Measurements from ENCODE around the gene ANKRD23.

DNA sequence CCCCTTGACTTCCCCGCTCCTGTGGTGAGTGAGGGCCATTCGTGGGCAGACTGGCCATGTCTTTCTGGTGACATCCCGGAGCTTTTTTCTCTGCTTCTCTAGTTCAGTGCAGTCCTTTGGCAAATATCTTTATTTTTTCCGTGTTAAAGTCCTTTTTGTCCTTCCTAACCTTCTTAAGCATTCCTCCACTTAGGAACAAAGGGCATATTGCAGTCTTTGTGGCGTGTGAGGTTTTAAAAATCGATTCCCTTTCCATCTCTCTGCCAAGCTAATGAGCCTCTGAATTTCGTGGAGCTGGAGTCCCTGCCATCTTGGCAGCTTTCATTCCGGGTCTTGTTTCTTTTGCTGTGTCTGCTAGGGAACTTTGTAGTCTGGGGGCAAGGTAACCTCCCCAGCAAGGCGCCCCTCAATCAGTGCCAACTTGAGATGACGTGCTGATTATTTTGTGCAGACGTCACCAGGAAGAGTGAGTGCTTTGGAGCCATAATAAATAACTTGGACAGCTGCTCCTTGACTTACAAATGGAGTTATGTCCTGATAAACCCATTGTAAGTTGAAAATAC is 22.6 kb downstream of the ANKRD23 start:
- TF ChIP-seq, protein P1, sequence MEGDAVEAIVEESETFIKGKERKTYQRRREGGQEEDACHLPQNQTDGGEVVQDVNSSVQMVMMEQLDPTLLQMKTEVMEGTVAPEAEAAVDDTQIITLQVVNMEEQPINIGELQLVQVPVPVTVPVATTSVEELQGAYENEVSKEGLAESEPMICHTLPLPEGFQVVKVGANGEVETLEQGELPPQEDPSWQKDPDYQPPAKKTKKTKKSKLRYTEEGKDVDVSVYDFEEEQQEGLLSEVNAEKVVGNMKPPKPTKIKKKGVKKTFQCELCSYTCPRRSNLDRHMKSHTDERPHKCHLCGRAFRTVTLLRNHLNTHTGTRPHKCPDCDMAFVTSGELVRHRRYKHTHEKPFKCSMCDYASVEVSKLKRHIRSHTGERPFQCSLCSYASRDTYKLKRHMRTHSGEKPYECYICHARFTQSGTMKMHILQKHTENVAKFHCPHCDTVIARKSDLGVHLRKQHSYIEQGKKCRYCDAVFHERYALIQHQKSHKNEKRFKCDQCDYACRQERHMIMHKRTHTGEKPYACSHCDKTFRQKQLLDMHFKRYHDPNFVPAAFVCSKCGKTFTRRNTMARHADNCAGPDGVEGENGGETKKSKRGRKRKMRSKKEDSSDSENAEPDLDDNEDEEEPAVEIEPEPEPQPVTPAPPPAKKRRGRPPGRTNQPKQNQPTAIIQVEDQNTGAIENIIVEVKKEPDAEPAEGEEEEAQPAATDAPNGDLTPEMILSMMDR (IDR thresholded peaks at IDR 0.05; ENCODE audit: poor library complexity, severe bottlenecking): no peak
- TF ChIP-seq, protein P2, sequence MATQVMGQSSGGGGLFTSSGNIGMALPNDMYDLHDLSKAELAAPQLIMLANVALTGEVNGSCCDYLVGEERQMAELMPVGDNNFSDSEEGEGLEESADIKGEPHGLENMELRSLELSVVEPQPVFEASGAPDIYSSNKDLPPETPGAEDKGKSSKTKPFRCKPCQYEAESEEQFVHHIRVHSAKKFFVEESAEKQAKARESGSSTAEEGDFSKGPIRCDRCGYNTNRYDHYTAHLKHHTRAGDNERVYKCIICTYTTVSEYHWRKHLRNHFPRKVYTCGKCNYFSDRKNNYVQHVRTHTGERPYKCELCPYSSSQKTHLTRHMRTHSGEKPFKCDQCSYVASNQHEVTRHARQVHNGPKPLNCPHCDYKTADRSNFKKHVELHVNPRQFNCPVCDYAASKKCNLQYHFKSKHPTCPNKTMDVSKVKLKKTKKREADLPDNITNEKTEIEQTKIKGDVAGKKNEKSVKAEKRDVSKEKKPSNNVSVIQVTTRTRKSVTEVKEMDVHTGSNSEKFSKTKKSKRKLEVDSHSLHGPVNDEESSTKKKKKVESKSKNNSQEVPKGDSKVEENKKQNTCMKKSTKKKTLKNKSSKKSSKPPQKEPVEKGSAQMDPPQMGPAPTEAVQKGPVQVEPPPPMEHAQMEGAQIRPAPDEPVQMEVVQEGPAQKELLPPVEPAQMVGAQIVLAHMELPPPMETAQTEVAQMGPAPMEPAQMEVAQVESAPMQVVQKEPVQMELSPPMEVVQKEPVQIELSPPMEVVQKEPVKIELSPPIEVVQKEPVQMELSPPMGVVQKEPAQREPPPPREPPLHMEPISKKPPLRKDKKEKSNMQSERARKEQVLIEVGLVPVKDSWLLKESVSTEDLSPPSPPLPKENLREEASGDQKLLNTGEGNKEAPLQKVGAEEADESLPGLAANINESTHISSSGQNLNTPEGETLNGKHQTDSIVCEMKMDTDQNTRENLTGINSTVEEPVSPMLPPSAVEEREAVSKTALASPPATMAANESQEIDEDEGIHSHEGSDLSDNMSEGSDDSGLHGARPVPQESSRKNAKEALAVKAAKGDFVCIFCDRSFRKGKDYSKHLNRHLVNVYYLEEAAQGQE (IDR thresholded peaks at IDR 0.05; ENCODE audit: borderline replicate concordance): no peak
- TF ChIP-seq SMC3 (conservative IDR thresholded peaks at IDR 0.05; ENCODE audit: poor library complexity): no peak
- no peak for TF ChIP-seq MXI1 (conservative IDR thresholded peaks at IDR 0.05; ENCODE audit: poor library complexity, severe bottlenecking)
- no peak for TF ChIP-seq TAF1 (IDR thresholded peaks at IDR 0.05; ENCODE audit: low read depth)
- no peak for TF ChIP-seq POLR2AphosphoS5 (IDR thresholded peaks at IDR 0.05)
- TF ChIP-seq EP300 (conservative IDR thresholded peaks at IDR 0.05; ENCODE audit: poor library complexity, severe bottlenecking): no peak
- no peak for TF ChIP-seq RAD21 (conservative IDR thresholded peaks at IDR 0.05)
